Testis (tissue), 3 donors: ENCODE data around the gene CD55. TPM values are rescaled to one million over a fixed set of nuclear protein-coding genes. Genes with fewer than 3 reads are reported as not detected.

Source experiments
- DNase-seq: peaks from one replicate; pipeline ENCODE4 v3.0.0-alpha.2; 2019
- H3K27ac ChIP-seq, 2 donors: fragments of 200-600 bp; sonication (generic); one replicate each; pipeline ENCODE4 v1.5.1; 2019
- H3K27me3 ChIP-seq: fragments of 200-600 bp; sonication (generic); one replicate; pipeline ENCODE4 v1.5.1; 2019
- H3K36me3 ChIP-seq: fragments of 200-600 bp; sonication (generic); one replicate; pipeline ENCODE4 v1.5.1; 2017; ENCODE audit warnings: low read depth; ENCODE audit errors: missing control alignments
- H3K4me1 ChIP-seq: fragments of 200-600 bp; sonication (generic); one replicate; pipeline ENCODE4 v1.5.1; 2019
- H3K4me3 ChIP-seq, 2 donors: fragments of 200-600 bp; sonication (generic); one replicate each; pipeline ENCODE4 v1.5.1; 2017 to 2019
- H3K9me3 ChIP-seq: fragments of 200-600 bp; sonication (generic); one replicate; pipeline ENCODE4 v1.5.1; 2017
- CTCF ChIP-seq, 3 experiments: fragments of 450-650 bp in 2 of 3; fragments of 200-600 bp in 1 of 3; sonication (generic) in 1 of 3; IDR thresholded peaks; one replicate each; pipeline ENCODE4 v1.5.1; 2016 to 2019; ENCODE audit warnings: antibody characterized with exemption in 3 of 3, mild to moderate bottlenecking in 2 of 3, moderate library complexity in 1 of 3
- POLR2A ChIP-seq: fragments of 450-650 bp; IDR thresholded peaks from one replicate; pipeline ENCODE4 v1.6.1; 2017; ENCODE audit warnings: antibody characterized with exemption, mild to moderate bottlenecking, moderate library complexity
- WGBS, 2 donors: methylation state at CpG; one replicate each; pipeline ENCODE4 v1.1.5; 2018; 5-methylcytosine and 5-hydroxymethylcytosine counted together
- intact Hi-C: fragments of 100-400 bp; cut with DNase I; formaldehyde crosslinking; loops from one replicate; pipeline ENCODE4 v1.15.1; 2023; ENCODE audit warnings: low total_unique reads
- polyA plus RNA-seq: library from polyadenylated mRNA; stranded (reverse); fragments of 350-450 nt; fragmentation: Illumina TruSeq; extraction: RNeasy Lipid Tissue Mini Kit (QIAGEN cat#74804); gene quantifications from one replicate; pipeline ENCODE4 v1.2.3, GENCODE V29; 2014; ENCODE audit warnings: low read depth, low replicate concordance; ENCODE audit not compliant: insufficient read depth
- total RNA-seq, 2 donors: library from RNA; depleted of rRNA; stranded (reverse); fragments of >200 nt; gene quantifications; one replicate each; pipeline ENCODE4 v1.2.3, GENCODE V29; 2016

Gene CD55
- total and polyA plus RNA-seq, 3 donors from 2014 or later, result 38.0 to 60.6 (median 45.7) TPM

GRCh38 chr1:207313131-207313530 is 8.3 kb upstream of the CD55 start:
- no peaks in the 10 kb centered on the region for H3K36me3 ChIP-seq
- no peak for DNase-seq
- intact Hi-C loops, result no loop called here
- H3K4me3 ChIP-seq, result no peak overlapping the region
- peaks cover 10% of the 10 kb centered on the region for H3K4me1 ChIP-seq
- H3K27ac ChIP-seq, result no peak overlapping the region
- no peaks in the 10 kb centered on the region for H3K27me3 ChIP-seq
- no peaks in the 10 kb centered on the region for H3K9me3 ChIP-seq
- TF ChIP-seq CTCF (IDR thresholded peaks at IDR 0.05), result no peak
- no peak for TF ChIP-seq POLR2A

GRCh38 chr1:207314816-207315215 is 6.7 kb upstream of the CD55 start:
- no peaks in the 10 kb centered on the region for H3K9me3 ChIP-seq
- H3K4me1 ChIP-seq, result peaks cover 10% of the 10 kb centered on the region
- TF ChIP-seq CTCF (IDR thresholded peaks at IDR 0.05) (no peak), POLR2A (no peak)
- H3K4me3 ChIP-seq, result no peak overlapping the region
- intact Hi-C loops, result no loop called here
- H3K27ac ChIP-seq, result no peak overlapping the region
- no peak for DNase-seq
- no peaks in the 10 kb centered on the region for H3K27me3 ChIP-seq
- no peaks in the 10 kb centered on the region for H3K36me3 ChIP-seq

- no peaks in the 10 kb centered on the region for H3K36me3 ChIP-seq
- TF ChIP-seq CTCF (IDR thresholded peaks at IDR 0.05) (no peak), POLR2A (no peak)
- DNase-seq, result no peak
- H3K4me1 ChIP-seq, result peaks cover 10% of the 10 kb centered on the region
- WGBS, 2 donors, result 73 to 87% methylated on average over 3 of the region's 3 CpGs
- H3K27me3 ChIP-seq, result no peaks in the 10 kb centered on the region
- H3K4me3 ChIP-seq, result no peak overlapping the region
- intact Hi-C loops, result no loop called here
- H3K27ac ChIP-seq, result no peak overlapping the region
- H3K9me3 ChIP-seq, result no peaks in the 10 kb centered on the region
These were observed 6.0 kb upstream of the CD55 start for GRCh38 chr1:207315435-207315834.

- intact Hi-C loops, result no loop called here
- Histone ChIP-seq H3K36me3 (no peaks in the 10 kb centered on the region), H3K4me3 (no peak overlapping the region), H3K27ac (no peak overlapping the region), H3K9me3 (no peaks in the 10 kb centered on the region), H3K27me3 (no peaks in the 10 kb centered on the region), H3K4me1 (peaks cover 5% of the 10 kb centered on the region)
- DNase-seq, result no peak
- TF ChIP-seq POLR2A, result no peak
- no peak for TF ChIP-seq CTCF (IDR thresholded peaks at IDR 0.05)
These were observed 5.3 kb upstream of the CD55 start for GRCh38 chr1:207316141-207316540.

- no peaks in the 10 kb centered on the region for H3K9me3 ChIP-seq
- no peak overlapping the region for H3K4me3 ChIP-seq
- no peaks in the 10 kb centered on the region for H3K27me3 ChIP-seq
- no peak for TF ChIP-seq POLR2A
- no peak for TF ChIP-seq CTCF (IDR thresholded peaks at IDR 0.05)
- DNase-seq, result no peak
- H3K36me3 ChIP-seq, result no peaks in the 10 kb centered on the region
- 68 to 70% methylated on average over 6 of the region's 6 CpGs for WGBS, 2 donors
- intact Hi-C loops, result no loop called here
- H3K4me1 ChIP-seq, result no peaks in the 10 kb centered on the region
- no peak overlapping the region for H3K27ac ChIP-seq
These were observed 4.7 kb upstream of the CD55 start for GRCh38 chr1:207316622-207317391.
